ENCODE data around the gene LGALS14.

The LGALS14 gene

DNA sequence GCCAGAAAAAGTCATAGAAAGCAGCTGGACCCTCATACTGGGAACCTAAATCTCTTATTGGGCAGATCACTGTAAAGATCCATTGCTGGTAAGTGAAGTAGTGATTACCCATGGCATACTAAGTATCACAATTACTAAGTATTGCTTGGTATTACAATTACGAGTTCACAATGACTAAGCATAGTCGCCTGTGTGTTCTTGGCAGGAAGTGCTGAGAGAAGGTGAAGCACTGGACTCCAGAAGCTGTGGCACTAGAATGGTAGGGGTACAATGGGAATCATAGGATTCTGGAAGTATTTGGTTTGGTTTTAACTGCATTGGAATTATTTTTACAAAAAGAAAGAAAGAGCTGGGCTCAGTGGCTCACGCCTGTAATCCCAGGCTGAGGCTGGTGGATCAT lies 28.3 kb upstream of the LGALS14 start (continued):
- TF ChIP-seq, protein P1, sequence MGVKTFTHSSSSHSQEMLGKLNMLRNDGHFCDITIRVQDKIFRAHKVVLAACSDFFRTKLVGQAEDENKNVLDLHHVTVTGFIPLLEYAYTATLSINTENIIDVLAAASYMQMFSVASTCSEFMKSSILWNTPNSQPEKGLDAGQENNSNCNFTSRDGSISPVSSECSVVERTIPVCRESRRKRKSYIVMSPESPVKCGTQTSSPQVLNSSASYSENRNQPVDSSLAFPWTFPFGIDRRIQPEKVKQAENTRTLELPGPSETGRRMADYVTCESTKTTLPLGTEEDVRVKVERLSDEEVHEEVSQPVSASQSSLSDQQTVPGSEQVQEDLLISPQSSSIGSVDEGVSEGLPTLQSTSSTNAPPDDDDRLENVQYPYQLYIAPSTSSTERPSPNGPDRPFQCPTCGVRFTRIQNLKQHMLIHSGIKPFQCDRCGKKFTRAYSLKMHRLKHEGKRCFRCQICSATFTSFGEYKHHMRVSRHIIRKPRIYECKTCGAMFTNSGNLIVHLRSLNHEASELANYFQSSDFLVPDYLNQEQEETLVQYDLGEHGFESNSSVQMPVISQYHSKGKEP (tag by site-specific recombination; IDR thresholded peaks at IDR 0.05): no peak
- TF ChIP-seq ZNF707 (tag by site-specific recombination; IDR thresholded peaks at IDR 0.05): no peak
- no peak for TF ChIP-seq ZNF48 (tag by site-specific recombination; IDR thresholded peaks at IDR 0.05)
- no peak for TF ChIP-seq ZNF202 (tag by site-specific recombination; IDR thresholded peaks at IDR 0.05; ENCODE audit: borderline replicate concordance)
- TF ChIP-seq ZNF791 (tag by site-specific recombination; IDR thresholded peaks at IDR 0.05): no peak
- TF ChIP-seq, protein P2, sequence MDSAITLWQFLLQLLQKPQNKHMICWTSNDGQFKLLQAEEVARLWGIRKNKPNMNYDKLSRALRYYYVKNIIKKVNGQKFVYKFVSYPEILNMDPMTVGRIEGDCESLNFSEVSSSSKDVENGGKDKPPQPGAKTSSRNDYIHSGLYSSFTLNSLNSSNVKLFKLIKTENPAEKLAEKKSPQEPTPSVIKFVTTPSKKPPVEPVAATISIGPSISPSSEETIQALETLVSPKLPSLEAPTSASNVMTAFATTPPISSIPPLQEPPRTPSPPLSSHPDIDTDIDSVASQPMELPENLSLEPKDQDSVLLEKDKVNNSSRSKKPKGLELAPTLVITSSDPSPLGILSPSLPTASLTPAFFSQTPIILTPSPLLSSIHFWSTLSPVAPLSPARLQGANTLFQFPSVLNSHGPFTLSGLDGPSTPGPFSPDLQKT (IDR thresholded peaks at IDR 0.05; ENCODE audit: borderline replicate concordance, low read depth, low read length): no peak
- TF ChIP-seq ZNF37A (tag by site-specific recombination; IDR thresholded peaks at IDR 0.05): no peak
- no peak for TF ChIP-seq EGR2 (tag by site-specific recombination; IDR thresholded peaks at IDR 0.05; ENCODE audit: low read depth)
- TF ChIP-seq, protein P3, sequence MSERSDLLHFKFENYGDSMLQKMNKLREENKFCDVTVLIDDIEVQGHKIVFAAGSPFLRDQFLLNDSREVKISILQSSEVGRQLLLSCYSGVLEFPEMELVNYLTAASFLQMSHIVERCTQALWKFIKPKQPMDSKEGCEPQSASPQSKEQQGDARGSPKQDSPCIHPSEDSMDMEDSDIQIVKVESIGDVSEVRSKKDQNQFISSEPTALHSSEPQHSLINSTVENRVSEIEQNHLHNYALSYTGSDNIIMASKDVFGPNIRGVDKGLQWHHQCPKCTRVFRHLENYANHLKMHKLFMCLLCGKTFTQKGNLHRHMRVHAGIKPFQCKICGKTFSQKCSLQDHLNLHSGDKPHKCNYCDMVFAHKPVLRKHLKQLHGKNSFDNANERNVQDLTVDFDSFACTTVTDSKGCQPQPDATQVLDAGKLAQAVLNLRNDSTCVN (tag by site-specific recombination; optimal IDR thresholded peaks at IDR 0.05): no peak
- no peak for TF ChIP-seq ZNF302 (tag by site-specific recombination; IDR thresholded peaks at IDR 0.05; ENCODE audit: low read depth)
- TF ChIP-seq ZNF423 (tag by site-specific recombination; IDR thresholded peaks at IDR 0.05): no peak

DNA sequence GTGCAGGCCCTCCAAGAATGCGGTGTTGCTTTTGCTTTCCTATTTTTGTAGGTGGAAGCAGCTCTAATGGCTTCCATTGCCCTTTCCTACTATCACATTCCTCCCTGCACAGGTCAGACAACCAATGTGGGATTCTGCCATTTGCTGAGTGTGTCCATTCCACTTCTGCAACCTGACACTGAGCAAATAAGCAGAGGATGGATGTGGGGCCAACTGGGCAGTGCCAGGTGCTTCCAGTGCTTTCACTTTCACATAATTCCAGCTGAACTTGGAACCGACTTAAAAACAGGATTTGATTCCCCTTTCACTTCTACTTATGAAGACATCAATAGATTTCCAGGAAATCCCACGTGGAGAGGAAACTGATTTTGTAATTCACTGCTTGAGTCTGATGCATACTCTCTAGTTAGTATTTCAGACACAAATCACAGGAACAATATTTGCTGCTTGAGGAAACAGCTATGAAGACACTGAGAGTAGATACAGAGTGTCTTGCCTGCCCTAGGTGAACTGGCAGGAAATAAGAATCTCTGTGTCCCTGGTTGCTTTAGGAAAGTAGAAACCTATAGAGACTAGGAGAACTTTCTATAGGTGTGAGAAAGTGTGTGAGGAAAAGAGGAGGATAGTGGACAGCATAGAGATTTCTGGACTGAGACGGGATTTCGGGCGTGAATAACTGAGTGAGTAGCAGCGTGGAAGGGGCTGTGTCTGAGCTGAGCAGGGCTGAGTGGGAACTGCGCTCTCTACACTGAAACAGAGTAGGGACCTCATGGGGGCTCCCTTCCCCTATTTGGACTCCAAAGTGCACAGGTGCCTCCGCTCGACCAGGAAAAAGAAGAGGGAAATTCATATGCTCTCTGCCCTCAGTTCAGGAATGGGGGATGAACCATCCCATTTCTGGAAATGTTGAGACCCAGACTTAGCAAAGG lies 26.1 kb upstream of the LGALS14 start:
- ChIA-PET CTCF (interaction anchor here (0.6 to 3.2 kb wide), 8 partner anchors 76 to 281 kb away, joined by 3 to 13 read pairs (median 3); partner anchors contain the start of gene DYRK1B), POLR2A (interaction anchor here (1.0 kb wide), 2 partner anchors 16 to 156 kb away, joined by 3 to 7 read pairs; partner anchors contain the start of gene DYRK1B)
- H3K36me3 ChIP-seq (ENCODE audit: control insufficient read depth in 2 of 2, insufficient read depth in 1 of 2, low read length in 2 of 2): no peaks in the 10 kb centered on the region
- H3K27ac ChIP-seq (ENCODE audit: extremely low read depth, low read depth, low read length): no peak overlapping the region
- H3K4me3 ChIP-seq (ENCODE audit: low read depth, low read length): no peak overlapping the region
- H3K9me3 ChIP-seq (ENCODE audit: control insufficient read depth, insufficient read depth, low read depth, low read length): no peaks in the 10 kb centered on the region
- peaks cover 5% of the 10 kb centered on the region; the same call in 1 of the 2 replicates for H3K4me1 ChIP-seq (ENCODE audit: control insufficient read depth, insufficient read depth, low read length)
- TF ChIP-seq, protein P4, sequence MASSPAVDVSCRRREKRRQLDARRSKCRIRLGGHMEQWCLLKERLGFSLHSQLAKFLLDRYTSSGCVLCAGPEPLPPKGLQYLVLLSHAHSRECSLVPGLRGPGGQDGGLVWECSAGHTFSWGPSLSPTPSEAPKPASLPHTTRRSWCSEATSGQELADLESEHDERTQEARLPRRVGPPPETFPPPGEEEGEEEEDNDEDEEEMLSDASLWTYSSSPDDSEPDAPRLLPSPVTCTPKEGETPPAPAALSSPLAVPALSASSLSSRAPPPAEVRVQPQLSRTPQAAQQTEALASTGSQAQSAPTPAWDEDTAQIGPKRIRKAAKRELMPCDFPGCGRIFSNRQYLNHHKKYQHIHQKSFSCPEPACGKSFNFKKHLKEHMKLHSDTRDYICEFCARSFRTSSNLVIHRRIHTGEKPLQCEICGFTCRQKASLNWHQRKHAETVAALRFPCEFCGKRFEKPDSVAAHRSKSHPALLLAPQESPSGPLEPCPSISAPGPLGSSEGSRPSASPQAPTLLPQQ (tag by site-specific recombination; IDR thresholded peaks at IDR 0.05): peak; percentile 87
- TF ChIP-seq GLIS2 (tag by site-specific recombination; IDR thresholded peaks at IDR 0.05) (no peak), ZNF335 (tag by site-specific recombination; conservative IDR thresholded peaks at IDR 0.05) (no peak), SP3 (tag by site-specific recombination; IDR thresholded peaks at IDR 0.05) (no peak), ZNF433 (tag by site-specific recombination; IDR thresholded peaks at IDR 0.05; ENCODE audit: low read depth) (no peak), ZNF341 (tag by site-specific recombination; IDR thresholded peaks at IDR 0.05; ENCODE audit: low read depth) (no peak), ZNF660 (tag by site-specific recombination; IDR thresholded peaks at IDR 0.05) (no peak), ZNF629 (tag by site-specific recombination; IDR thresholded peaks at IDR 0.05) (no peak), ZNF157 (tag by site-specific recombination; IDR thresholded peaks at IDR 0.05) (no peak), ZNF510 (tag by site-specific recombination; IDR thresholded peaks at IDR 0.05; ENCODE audit: insufficient replicate concordance) (no peak), PRDM1 (tag by site-specific recombination; IDR thresholded peaks at IDR 0.05) (peak; percentile 22; the same call in 1 of the 2 replicates)
- TF ChIP-seq, protein P5, sequence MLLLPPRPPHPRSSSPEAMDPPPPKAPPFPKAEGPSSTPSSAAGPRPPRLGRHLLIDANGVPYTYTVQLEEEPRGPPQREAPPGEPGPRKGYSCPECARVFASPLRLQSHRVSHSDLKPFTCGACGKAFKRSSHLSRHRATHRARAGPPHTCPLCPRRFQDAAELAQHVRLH (tag by site-specific recombination; IDR thresholded peaks at IDR 0.05): no peak
- TF ChIP-seq, protein P6, sequence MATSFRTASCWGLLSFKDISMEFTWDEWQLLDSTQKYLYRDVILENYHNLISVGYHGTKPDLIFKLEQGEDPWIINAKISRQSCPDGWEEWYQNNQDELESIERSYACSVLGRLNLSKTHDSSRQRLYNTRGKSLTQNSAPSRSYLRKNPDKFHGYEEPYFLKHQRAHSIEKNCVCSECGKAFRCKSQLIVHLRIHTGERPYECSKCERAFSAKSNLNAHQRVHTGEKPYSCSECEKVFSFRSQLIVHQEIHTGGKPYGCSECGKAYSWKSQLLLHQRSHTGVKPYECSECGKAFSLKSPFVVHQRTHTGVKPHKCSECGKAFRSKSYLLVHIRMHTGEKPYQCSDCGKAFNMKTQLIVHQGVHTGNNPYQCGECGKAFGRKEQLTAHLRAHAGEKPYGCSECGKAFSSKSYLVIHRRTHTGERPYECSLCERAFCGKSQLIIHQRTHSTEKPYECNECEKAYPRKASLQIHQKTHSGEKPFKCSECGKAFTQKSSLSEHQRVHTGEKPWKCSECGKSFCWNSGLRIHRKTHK (tag by site-specific recombination; IDR thresholded peaks at IDR 0.05): no peak
- TF ChIP-seq, protein P7, sequence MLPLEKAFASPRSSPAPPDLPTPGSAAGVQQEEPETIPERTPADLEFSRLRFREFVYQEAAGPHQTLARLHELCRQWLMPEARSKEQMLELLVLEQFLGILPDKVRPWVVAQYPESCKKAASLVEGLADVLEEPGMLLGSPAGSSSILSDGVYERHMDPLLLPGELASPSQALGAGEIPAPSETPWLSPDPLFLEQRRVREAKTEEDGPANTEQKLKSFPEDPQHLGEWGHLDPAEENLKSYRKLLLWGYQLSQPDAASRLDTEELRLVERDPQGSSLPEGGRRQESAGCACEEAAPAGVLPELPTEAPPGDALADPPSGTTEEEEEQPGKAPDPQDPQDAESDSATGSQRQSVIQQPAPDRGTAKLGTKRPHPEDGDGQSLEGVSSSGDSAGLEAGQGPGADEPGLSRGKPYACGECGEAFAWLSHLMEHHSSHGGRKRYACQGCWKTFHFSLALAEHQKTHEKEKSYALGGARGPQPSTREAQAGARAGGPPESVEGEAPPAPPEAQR (tag by site-specific recombination; IDR thresholded peaks at IDR 0.05): no peak

All from HEK293 (cell line).